Ramos (cell line): ENCODE results near the gene MCIDAS.

Experiments used
- in situ Hi-C: fragments of 300-500 bp; cut with MboI; formaldehyde crosslinking; loops from one replicate; pipeline ENCODE4 v1.14.3; 2022; ENCODE audit warnings: low sequenced_read_pairs; ENCODE audit not compliant: unreplicated experiment

The MCIDAS gene

GRCh38 chr5:55222985-55223811 lies 3.9 kb downstream of the MCIDAS start:
- in situ Hi-C loops: no loop called here

- in situ Hi-C loops: no loop called here
Measured at GRCh38 chr5:55222092-55222984, 4.8 kb downstream of the MCIDAS start.

- in situ Hi-C loops: no loop called here
Measured at GRCh38 chr5:55220433-55221185, 6.5 kb downstream of the MCIDAS start.

- in situ Hi-C loops: no loop called here
Measured at GRCh38 chr5:55219770-55220169, 7.3 kb downstream of the MCIDAS start.

- in situ Hi-C loops: no loop called here
Measured at GRCh38 chr5:55218967-55219366, 8.1 kb downstream of the MCIDAS start.

GRCh38 chr5:55211184-55211874 lies 15.8 kb downstream of the MCIDAS start:
- in situ Hi-C loops: no loop called here

- in situ Hi-C loops: no loop called here
Measured at GRCh38 chr5:55205001-55205400, 22.1 kb downstream of the MCIDAS start.

GRCh38 chr5:55191165-55191564 lies 36.0 kb downstream of the MCIDAS start:
- in situ Hi-C loops: loop anchor here (25.0 kb wide), 1 partner anchor 1021 kb away; no protein-coding TSS in a partner anchor

GRCh38 chr5:55188656-55189540 lies 38.2 kb downstream of the MCIDAS start:
- in situ Hi-C loops: loop anchor here (25.0 kb wide), 1 partner anchor 1023 kb away; no protein-coding TSS in a partner anchor

GRCh38 chr5:55187370-55187769 lies 39.7 kb downstream of the MCIDAS start:
- in situ Hi-C loops: loop anchor here (25.0 kb wide), 1 partner anchor 1025 kb away; no protein-coding TSS in a partner anchor

- in situ Hi-C loops: loop anchor here (25.0 kb wide), 1 partner anchor 1032 kb away; no protein-coding TSS in a partner anchor
Measured at GRCh38 chr5:55180016-55180415, 47.1 kb downstream of the MCIDAS start.

GRCh38 chr5:55177078-55177477 lies 50.0 kb downstream of the MCIDAS start:
- in situ Hi-C loops: loop anchor here (25.0 kb wide), 1 partner anchor 1035 kb away; no protein-coding TSS in a partner anchor

- in situ Hi-C loops: loop anchor here (25.0 kb wide), 1 partner anchor 1036 kb away; no protein-coding TSS in a partner anchor
Measured at GRCh38 chr5:55176176-55176818, 50.8 kb downstream of the MCIDAS start.

GRCh38 chr5:55175781-55176175 lies 51.3 kb downstream of the MCIDAS start:
- in situ Hi-C loops: loop anchor here (25.0 kb wide), 1 partner anchor 1037 kb away; no protein-coding TSS in a partner anchor

- in situ Hi-C loops: loop anchor here (25.0 kb wide), 1 partner anchor 514 kb away; no protein-coding TSS in a partner anchor
Measured at GRCh38 chr5:55173687-55174230, 53.4 kb downstream of the MCIDAS start.

GRCh38 chr5:55172937-55173686 lies 54.0 kb downstream of the MCIDAS start, which contains the start of gene CDC20B:
Gene CDC20B, minus strand, starts transcription at chr5:55173177. Its CDS starts 177 bp downstream, at chr5:55173000.
- in situ Hi-C loops: loop anchor here (25.0 kb wide), 1 partner anchor 514 kb away; no protein-coding TSS in a partner anchor
